Posterior vena cava (tissue), 2 donors: ENCODE results near the gene KIF6. TPM values are rescaled to one million over a fixed set of nuclear protein-coding genes. Genes with fewer than 3 reads are reported as not detected.
"Not testable (repeated sequence)": the region's sequence is repeated elsewhere in the genome, so short reads cannot be mapped to it uniquely, and the experiment has no call there.

Source experiments
- DNase-seq: peaks from one replicate; pipeline ENCODE4 v3.0.0-alpha.2; 2020; ENCODE audit warnings: low spot score
- intact Hi-C, 2 donors: fragments of 100-400 bp; cut with DNase I; formaldehyde crosslinking; loops; one replicate each; pipeline versions ENCODE4 v1.14.1 to v1.14.2; 2022 to 2023
- total RNA-seq, 2 donors: library from RNA; stranded (reverse); fragmentation: NEBNext Ultra II Directional; extraction: Animal tissue kit (Norgen Biotek cat#: 25700); gene quantifications; one replicate each; pipeline ENCODE4 v1.2.1, GENCODE V29; 2021
- donor health status: DM: yes; HTN: yes; CAD: no.
- donor health status: DM: yes; HTN: yes; CAD: no.

KIF6 gene
- total RNA-seq, 2 donors from 2014 or later: 0.14 to 0.46 TPM

DNA sequence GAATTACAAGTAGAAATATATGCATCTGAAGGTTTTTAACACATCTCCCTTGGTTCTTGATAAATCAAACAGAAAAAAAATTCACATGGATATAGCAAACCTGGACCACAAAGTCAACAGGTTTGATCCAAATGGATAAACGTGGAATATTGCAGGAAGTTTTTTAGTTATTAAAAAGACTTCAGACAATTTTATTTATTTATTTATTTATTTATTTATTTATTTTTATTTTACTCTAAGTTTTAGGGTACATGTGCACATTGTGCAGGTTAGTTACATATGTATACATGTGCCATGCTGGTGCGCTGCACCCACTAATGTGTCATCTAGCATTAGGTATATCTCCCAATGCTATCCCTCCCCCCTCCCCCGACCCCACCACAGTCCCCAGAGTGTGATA lies 47.9 kb downstream of the KIF6 start:
- intact Hi-C loops: not testable (repeated sequence)

GRCh38 chr6:39670519-39670918 lies 54.7 kb downstream of the KIF6 start:
- intact Hi-C loops: no loop called here
- no peak for DNase-seq

More for the DNA sequence above, 47.9 kb downstream of the KIF6 start:
- DNase-seq: not testable (repeated sequence)

- intact Hi-C loops: no loop called here
Measured at GRCh38 chr6:39669973-39670342, 55.2 kb downstream of the KIF6 start.

GRCh38 chr6:39669207-39669972 lies 55.8 kb downstream of the KIF6 start:
- intact Hi-C loops: no loop called here

More at GRCh38 chr6:39669973-39670342, 55.2 kb downstream of the KIF6 start:
- DNase-seq: no peak

DNA sequence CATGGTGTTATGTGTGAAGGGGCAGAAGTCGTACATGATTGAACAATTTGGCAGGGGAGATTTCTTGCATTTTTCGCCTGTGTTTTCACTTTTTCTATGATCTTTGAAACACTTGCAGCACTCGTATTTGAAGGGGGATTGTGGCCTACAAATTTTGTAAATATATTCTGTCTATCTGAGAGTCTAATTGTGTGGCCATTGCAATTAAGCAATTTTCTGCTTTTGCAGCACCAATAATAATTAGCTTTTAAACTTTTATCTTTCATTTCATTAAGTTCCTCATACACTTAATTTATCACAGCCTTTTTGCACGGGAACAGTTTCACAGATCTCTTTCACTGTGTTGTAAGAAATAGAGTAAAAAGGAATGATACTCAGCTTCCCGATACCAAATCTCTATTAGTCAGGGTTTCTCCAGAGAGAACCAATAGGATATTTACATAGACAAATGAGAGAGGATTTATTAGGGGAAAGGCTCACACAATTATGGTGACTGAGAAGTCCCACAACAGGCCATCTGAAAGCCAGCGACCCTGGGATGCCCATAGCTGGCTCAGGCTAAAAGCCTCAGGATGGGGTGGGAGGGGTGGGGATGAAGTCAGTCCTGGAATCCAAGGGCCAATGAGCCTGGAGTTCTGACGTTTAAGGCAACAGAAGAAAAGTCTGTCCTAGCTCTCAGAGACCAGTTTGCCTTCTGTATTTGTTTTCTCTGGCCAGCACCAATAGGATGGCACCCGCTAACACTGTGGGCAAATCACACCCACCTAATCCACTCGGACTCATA lies 58.3 kb downstream of the KIF6 start:
- DNase-seq: no peak
- intact Hi-C loops: no loop called here

More at GRCh38 chr6:39669207-39669972, 55.8 kb downstream of the KIF6 start:
- DNase-seq: no peak

GRCh38 chr6:39665861-39666260 lies 59.3 kb downstream of the KIF6 start:
- intact Hi-C loops: no loop called here
- DNase-seq: no peak

DNA sequence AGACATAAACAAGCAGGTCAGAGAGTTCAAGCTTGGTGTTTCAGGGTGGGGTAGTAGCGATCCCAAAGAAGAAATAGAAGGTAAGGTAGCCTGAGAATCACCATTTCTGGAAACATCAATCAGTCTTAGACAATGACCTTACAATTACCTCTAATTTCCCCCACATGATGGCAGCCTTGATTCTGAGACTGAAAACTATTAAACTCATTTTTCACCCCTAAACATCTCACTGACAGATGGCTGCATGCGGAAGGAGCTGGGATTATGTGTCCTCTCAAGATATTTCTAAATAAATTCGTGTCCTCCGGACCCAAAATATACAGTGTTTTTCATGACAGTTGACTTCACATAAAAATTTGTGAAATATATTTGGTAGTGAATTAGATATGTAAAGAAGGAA lies 61.0 kb downstream of the KIF6 start:
- intact Hi-C loops: no loop called here
- DNase-seq: no peak

DNA sequence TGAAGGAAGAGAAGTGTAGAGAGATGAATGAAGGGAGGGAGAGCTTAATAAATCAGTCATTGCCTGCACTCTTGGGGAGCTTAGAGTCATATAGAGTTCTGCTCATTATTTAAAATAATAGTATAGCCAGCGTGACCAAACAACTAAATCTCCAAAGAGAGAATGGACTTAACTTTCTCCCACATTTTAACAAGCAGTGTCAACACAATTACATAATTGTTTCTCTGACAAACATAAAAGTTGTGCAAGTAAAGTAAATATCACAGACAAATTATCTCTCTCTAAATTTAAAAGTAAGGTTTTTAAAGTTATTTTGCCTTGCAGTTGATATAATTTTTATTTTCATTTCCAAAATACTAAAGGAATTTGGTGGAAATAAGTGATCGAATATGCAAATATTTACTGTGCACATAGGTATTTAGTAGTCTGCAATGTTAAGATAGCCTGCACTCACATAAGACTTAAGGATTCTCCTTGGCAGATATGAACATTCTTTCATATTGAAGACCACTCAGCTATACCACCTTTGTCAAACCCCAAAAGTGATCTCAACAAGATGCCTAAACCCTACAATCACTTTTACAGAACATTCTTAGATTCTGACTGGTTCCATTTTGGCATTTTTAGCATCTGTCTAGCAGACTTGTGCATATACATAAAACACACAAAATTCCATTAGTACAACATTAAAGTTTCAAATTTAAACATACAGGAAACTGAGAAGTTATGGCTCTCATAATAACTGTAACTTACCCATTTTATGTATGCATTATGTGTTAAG lies 67.7 kb downstream of the KIF6 start:
- intact Hi-C loops: no loop called here

DNA sequence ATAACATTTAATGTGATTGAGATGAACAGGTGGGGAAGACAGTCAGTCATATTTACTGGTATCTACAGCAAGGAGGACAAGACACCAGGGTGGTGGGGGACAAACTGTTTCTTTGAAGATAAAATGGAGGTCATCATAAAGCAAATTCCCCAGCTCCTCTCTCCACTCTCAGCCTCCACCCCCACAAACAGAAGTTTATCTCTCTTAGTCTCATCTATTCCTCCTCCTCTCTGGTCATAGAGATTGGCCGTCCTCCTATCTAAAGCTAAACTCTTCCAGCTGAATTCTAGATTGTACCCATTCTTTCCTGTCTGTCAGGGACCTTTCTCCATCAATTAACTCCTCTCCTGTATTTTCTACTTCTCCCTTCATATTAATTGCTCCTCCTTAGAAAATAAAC lies 71.1 kb downstream of the KIF6 start:
- no peak for DNase-seq
- intact Hi-C loops: no loop called here

More for the DNA sequence above, 67.7 kb downstream of the KIF6 start:
- DNase-seq: no peak

GRCh38 chr6:39653612-39654011 lies 71.6 kb downstream of the KIF6 start:
- intact Hi-C loops: no loop called here
- DNase-seq: no peak

DNA sequence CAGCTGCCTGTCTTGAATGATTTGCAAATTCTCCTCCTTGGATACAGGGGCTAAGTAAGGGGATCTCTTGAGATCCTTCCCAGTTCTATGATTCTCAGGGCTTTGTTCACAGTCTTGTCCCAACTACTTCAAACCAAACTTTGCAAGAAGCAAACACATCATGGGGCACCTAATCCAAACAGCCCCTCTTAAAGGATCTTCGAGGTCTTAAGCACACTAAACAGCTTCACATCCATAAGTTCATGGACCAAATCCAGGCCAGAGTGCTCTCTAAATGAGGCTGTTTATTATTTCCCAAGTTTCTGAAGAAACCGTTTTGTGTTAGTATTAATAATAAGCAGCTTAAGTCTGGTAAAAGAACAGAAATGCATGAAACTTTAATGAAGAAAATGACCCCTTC lies 75.2 kb downstream of the KIF6 start:
- intact Hi-C loops: no loop called here
- no peak for DNase-seq

GRCh38 chr6:39646751-39647420 lies 78.3 kb downstream of the KIF6 start:
- DNase-seq: no peak
- intact Hi-C loops: no loop called here

GRCh38 chr6:39642270-39642669 lies 82.9 kb downstream of the KIF6 start:
- intact Hi-C loops: no loop called here

DNA sequence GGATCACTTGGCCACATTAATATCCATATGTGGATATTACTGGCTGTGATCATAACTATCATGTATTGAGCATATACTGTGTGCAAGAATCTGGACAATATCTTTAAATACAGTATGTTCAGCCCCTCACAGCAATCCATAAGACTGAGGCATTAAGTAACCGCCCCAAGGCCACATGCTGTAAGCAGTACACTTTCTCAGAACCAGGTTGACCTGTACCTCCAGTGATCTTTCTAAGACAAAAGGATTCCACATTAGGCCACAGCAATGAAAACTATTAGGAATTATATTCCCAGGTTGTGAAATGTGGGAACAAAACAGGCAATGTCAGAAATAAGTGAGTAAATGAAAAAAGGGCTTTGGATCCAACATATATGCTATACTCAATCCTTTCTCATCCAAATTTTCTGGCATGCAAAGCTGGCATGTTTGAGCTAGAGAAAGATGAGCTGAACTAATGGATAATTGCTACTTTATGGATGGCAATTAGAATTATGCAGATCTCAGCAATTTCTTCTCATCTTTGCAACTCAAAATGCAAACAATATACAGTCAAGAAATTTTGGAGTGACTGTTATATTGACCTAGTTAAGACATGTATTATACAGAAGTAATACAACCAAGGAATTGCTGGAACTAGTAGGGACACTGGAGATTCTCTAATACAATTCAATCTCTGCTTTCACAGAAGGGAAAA lies 86.9 kb downstream of the KIF6 start:
- no peak for DNase-seq
- intact Hi-C loops: no loop called here

More at GRCh38 chr6:39642270-39642669, 82.9 kb downstream of the KIF6 start:
- DNase-seq: no peak

GRCh38 chr6:39634646-39635341 lies 90.4 kb downstream of the KIF6 start:
- intact Hi-C loops: no loop called here
- no peak for DNase-seq

DNA sequence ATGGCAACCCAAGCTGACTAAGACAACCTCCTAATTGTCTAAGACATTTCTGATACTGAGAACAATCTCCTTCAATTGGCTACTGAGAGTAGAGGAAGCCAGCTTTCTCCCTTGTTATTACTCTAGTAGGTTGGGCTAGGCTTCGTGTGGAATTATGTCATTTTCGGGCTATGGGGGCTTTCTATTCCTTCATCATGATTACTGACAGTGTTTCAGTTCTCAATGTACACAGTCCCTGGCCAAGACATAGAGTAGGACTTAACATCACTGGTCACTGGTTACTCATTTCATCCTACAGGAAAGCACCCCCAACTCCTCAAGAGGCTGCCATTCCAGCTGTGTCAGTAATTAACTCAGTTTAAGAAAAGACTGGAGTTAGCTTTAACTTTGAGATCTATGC lies 100.0 kb downstream of the KIF6 start:
- intact Hi-C loops: no loop called here

GRCh38 chr6:39623750-39624149 lies 101.5 kb downstream of the KIF6 start:
- DNase-seq: no peak
- intact Hi-C loops: no loop called here

More for the DNA sequence above, 100.0 kb downstream of the KIF6 start:
- DNase-seq: no peak

DNA sequence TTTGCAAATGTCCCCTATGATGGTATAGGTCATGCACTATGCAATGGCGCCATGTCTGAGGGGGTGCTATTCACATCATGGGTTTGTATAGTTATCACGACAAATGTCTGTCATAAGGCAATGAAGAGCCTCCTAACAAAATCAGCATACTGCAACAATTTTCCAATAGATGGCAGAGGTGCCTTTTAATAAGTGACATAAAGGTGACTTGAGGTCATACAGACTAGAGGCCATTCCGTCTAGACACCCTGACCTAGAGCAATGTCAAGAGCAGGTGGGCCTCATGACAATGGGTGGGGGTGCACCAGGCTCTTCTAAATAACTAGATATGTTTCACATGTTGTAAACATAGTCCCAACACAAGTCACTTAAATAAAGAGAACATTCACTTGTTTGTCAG lies 107.7 kb downstream of the KIF6 start:
- intact Hi-C loops: no loop called here
- no peak for DNase-seq
